Thoracic aorta (tissue), 2 donors: ENCODE results near the gene SRSF5. TPM values are rescaled to one million over a fixed set of nuclear protein-coding genes. Genes with fewer than 3 reads are reported as not detected.

Source experiments
- ATAC-seq: fragments of 150-250 bp; one replicate; pipeline ENCODE4 v1.8.0; 2017; ENCODE audit warnings: low read depth; ENCODE audit not compliant: insufficient number of reproducible peaks, low FRiP score
- DNase-seq: peaks from one replicate; pipeline ENCODE4 v3.0.0-alpha.2; 2020; ENCODE audit warnings: low spot score
- H3K27ac ChIP-seq, 2 donors: fragments of 200-600 bp; sonication (generic); 1 replicate in 1 of 2; 2 replicates in 1 of 2; pipeline ENCODE4 v1.5.1; 2016; ENCODE audit warnings: mild to moderate bottlenecking in 2 of 2, moderate library complexity in 2 of 2
- H3K27me3 ChIP-seq: fragments of 200-600 bp; sonication (generic); replicated peaks from 2 replicates; pipeline ENCODE4 v1.6.0; 2016; ENCODE audit warnings: mild to moderate bottlenecking; ENCODE audit not compliant: insufficient read depth
- H3K36me3 ChIP-seq: fragments of 200-600 bp; sonication (generic); one replicate; pipeline ENCODE4 v1.5.1; 2016
- H3K4me1 ChIP-seq, 2 donors: fragments of 200-600 bp; sonication (generic); 1 replicate in 1 of 2; 2 replicates in 1 of 2; pipeline versions ENCODE4 v1.5.1 to v1.6.0; 2016; ENCODE audit warnings: low read depth in 2 of 2, mild to moderate bottlenecking in 1 of 2; ENCODE audit not compliant: control insufficient read depth in 1 of 2
- H3K4me3 ChIP-seq: fragments of 200-600 bp; sonication (generic); 2 replicates; pipeline ENCODE4 v1.5.1; 2016; ENCODE audit warnings: mild to moderate bottlenecking
- H3K9me3 ChIP-seq: fragments of 200-600 bp; sonication (generic); 2 replicates; pipeline ENCODE4 v1.5.1; 2016
- total RNA-seq, 2 donors: library from RNA; depleted of rRNA; stranded (reverse); fragments of >200 nt; gene quantifications; one replicate each; pipeline versions ENCODE4 v1.1.0 to v1.2.3, GENCODE V29; 2016
- TF ChIP-seq, protein P1 (sequence below): fragments of 200-600 bp; sonication (generic); IDR thresholded peaks from one replicate; pipeline ENCODE4 v1.5.1; 2019; ENCODE audit warnings: antibody characterized with exemption

Gene SRSF5
- total RNA-seq, 2 donors from 2014 or later: 264 to 365 TPM

DNA sequence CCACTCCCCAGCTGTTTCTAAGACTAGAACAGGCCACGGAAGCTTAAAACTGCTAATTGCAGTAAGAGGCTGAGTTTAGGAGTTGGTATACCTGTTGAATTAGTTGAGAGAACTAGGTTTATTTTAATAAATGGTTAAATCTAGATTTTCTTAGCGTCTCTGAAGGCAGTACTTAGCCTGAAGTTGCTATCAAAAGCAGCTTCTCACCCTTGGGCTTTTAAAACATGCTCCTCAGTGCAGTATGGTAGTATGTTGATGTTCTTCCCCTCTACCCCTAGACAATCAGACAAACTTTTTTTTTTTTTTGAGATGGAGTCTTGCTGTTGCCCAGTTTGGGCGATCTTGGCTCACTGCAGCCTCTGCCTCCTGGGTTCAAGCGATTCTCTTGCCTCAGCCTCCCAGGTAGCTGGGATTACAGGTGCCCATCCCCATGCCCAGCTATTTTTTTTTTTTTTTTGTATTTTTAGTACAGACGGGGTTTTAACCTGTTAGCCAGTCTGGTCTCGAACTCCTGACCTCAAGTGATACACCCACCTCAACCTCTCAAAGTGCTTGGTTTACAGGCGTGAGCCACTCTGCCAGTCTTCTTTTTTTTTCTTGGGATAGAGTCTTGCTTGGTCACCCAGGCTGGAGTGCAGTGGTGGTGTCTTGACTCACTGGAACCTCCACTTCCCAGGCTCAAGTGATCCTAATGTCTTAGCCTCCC is 6.8 kb downstream of the SRSF5 start:
- TF ChIP-seq, protein P1, sequence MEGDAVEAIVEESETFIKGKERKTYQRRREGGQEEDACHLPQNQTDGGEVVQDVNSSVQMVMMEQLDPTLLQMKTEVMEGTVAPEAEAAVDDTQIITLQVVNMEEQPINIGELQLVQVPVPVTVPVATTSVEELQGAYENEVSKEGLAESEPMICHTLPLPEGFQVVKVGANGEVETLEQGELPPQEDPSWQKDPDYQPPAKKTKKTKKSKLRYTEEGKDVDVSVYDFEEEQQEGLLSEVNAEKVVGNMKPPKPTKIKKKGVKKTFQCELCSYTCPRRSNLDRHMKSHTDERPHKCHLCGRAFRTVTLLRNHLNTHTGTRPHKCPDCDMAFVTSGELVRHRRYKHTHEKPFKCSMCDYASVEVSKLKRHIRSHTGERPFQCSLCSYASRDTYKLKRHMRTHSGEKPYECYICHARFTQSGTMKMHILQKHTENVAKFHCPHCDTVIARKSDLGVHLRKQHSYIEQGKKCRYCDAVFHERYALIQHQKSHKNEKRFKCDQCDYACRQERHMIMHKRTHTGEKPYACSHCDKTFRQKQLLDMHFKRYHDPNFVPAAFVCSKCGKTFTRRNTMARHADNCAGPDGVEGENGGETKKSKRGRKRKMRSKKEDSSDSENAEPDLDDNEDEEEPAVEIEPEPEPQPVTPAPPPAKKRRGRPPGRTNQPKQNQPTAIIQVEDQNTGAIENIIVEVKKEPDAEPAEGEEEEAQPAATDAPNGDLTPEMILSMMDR: no peak
- ATAC-seq (no peak), DNase-seq (no peak)
- H3K4me3 ChIP-seq: no peak overlapping the region
- no peaks in the 10 kb centered on the region for H3K27me3 ChIP-seq
- H3K36me3 ChIP-seq: peaks cover 61% of the 10 kb centered on the region
- H3K9me3 ChIP-seq: no peaks in the 10 kb centered on the region
- peaks cover 28 to 36% of the 10 kb centered on the region in 2 donors for H3K4me1 ChIP-seq
- no peak overlapping the region for H3K27ac ChIP-seq

DNA sequence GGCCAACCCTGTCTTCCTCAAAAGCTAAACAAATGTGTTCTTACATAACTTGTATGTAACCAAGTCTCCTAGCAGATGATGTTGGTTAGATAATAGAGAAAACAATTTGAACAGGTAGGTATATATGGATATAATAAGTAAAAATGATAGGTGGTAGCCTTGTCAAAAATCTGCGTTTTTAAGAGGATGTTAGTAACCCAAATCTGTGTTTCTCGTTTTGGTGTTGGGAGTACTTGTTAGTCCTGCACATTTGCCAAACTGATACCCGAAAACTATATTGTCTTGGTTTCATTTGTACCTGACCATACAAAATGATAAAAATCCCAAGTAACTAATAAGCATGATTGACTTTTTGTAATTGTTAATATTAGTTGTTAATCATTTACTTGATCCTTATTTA is 8.1 kb downstream of the SRSF5 start:
- H3K9me3 ChIP-seq: no peaks in the 10 kb centered on the region
- H3K4me1 ChIP-seq: peaks cover 15 to 23% of the 10 kb centered on the region in 2 donors
- H3K27me3 ChIP-seq: no peaks in the 10 kb centered on the region
- H3K27ac ChIP-seq: no peak overlapping the region
- TF ChIP-seq, protein P1: no peak
- H3K36me3 ChIP-seq: peaks cover 51% of the 10 kb centered on the region
- no peak for DNase-seq
- no peak for ATAC-seq
- no peak overlapping the region for H3K4me3 ChIP-seq

DNA sequence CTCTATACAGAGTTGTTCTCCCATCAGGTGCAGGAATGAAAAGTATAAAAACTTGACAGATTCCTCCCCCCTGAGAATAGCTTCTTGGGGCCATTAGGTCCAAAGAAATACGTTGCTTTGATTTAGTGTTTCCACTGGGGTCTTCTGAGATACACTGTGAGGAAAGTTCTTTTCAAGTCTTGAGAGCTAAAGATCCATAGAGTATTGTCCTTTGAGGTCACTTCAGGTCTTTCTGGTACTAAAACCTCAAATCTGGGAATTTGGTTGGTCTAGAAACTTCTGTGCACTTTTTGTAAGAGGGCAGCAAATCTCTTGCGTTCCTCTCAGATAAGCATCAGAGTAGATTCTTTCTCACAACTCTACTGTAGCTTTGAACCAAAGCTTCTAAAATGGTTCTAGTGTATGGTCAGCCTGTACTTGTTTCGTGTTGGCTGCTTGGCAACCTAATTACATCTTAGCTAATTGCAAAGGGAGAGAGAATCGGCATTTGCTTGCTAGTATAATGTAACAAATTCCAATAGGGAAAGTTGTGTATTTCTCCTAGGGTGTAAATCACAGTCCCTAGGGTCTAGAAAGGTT is 10.0 kb downstream of the SRSF5 start:
- Histone ChIP-seq H3K36me3 (peaks cover 32% of the 10 kb centered on the region), H3K4me1 (peaks cover 3 to 4% of the 10 kb centered on the region in 2 donors), H3K27me3 (no peaks in the 10 kb centered on the region), H3K4me3 (no peak overlapping the region), H3K9me3 (no peaks in the 10 kb centered on the region), H3K27ac (no peak overlapping the region)
- TF ChIP-seq, protein P1: no peak
- ATAC-seq (no peak), DNase-seq (no peak)

DNA sequence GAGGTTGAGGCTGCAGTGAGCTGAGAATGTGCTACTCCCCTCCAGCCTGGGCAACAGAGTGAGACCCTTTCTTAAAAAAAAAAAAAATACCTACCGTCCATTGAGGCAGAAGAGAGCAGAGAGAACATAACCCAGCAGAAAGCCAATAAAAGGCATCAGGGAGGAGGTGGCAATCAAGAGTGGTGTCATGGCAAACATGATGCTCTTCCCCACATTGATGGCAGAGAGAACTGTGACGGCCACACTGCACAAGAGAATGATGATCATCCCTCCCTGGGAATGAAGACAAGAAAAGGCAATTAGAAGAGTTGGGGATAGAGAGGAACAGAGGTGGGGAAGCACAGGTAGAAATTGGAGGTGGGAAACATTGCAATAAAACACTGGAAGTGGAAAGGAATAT is 12.1 kb downstream of the SRSF5 start:
- ATAC-seq: no peak
- DNase-seq: no peak
- no peak overlapping the region for H3K27ac ChIP-seq
- TF ChIP-seq, protein P1: no peak
- H3K36me3 ChIP-seq: peaks cover 16% of the 10 kb centered on the region
- H3K9me3 ChIP-seq: no peaks in the 10 kb centered on the region
- H3K27me3 ChIP-seq: no peaks in the 10 kb centered on the region
- H3K4me1 ChIP-seq: peaks cover 0 to 3% of the 10 kb centered on the region in 2 donors
- H3K4me3 ChIP-seq: no peak overlapping the region

DNA sequence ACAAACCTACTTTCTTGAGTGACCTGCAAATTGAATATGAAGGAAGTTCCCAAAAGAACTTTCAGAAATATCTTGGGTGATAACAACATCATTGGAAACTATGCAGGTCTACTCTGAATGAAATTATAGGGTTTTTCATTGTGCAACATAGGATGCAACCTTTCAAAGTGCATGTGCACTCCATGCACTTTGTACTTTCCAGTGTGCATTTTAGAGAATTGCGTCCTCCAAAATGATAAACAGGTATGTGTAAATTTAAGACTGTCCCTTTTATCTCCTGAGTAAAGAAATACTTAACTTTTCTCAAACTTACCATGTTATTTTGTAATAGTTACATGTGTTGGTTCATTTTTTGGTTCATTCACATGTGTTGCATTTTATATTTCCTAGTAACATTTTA is 13.2 kb downstream of the SRSF5 start:
- no peaks in the 10 kb centered on the region for H3K27me3 ChIP-seq
- TF ChIP-seq, protein P1: no peak
- ATAC-seq (no peak), DNase-seq (no peak)
- H3K27ac ChIP-seq: no peak overlapping the region
- no peaks in the 10 kb centered on the region for H3K9me3 ChIP-seq
- peaks cover 7% of the 10 kb centered on the region for H3K36me3 ChIP-seq
- no peak overlapping the region for H3K4me3 ChIP-seq
- H3K4me1 ChIP-seq: peaks cover 0 to 3% of the 10 kb centered on the region in 2 donors
